Measurements from ENCODE around the gene CDH22. TPM values are rescaled to one million over a fixed set of nuclear protein-coding genes. Genes with fewer than 3 reads are reported as not detected.
A peak's percentile ranks its signal among the peaks of the same experiment; 100 is the strongest.

The CDH22 gene
- total and polyA plus RNA-seq, 9 of the 15 experiments (the other 6 are each of a cell fraction or from before 2014, with no cell fraction given): 0.07 to 0.08 TPM; not detected in 7

GRCh38 chr20:46308258-46309157, at the start of gene CDH22 (continued):
- TF ChIP-seq ZBTB43 (CRISPR knock-in tag; IDR thresholded peaks at IDR 0.05) (peak; percentile 80; the same call in 1 of the 2 replicates), ZNF584 (CRISPR knock-in tag; IDR thresholded peaks at IDR 0.05; ENCODE audit: low read depth) (no peak), JUN (IDR thresholded peaks at IDR 0.05; ENCODE audit: borderline replicate concordance, low read depth, low read length) (no peak), JUN (CRISPR knock-in tag; IDR thresholded peaks at IDR 0.05; ENCODE audit: borderline replicate concordance) (no peak), THRAP3 (IDR thresholded peaks at IDR 0.05; ENCODE audit: borderline replicate concordance) (no peak), ELF4 (CRISPR knock-in tag; IDR thresholded peaks at IDR 0.05) (no peak), TRIM25 (IDR thresholded peaks at IDR 0.05; ENCODE audit: borderline replicate concordance) (no peak), KDM2B (CRISPR knock-in tag; IDR thresholded peaks at IDR 0.05) (no peak), UBTF (IDR thresholded peaks at IDR 0.05; ENCODE audit: borderline replicate concordance in 1 of 2, low read depth in 2 of 2, low read length in 2 of 2) (0 out of 4 replicates have a peak, but pooled peaks have one; percentile 36 to 51), ERF (CRISPR knock-in tag; IDR thresholded peaks at IDR 0.05) (no peak), ZSCAN32 (CRISPR knock-in tag; IDR thresholded peaks at IDR 0.05) (no peak), IRF9 (tag; IDR thresholded peaks at IDR 0.05) (no peak), SMAD4 (CRISPR knock-in tag; conservative IDR thresholded peaks at IDR 0.05) (no peak), E2F6 (IDR thresholded peaks at IDR 0.05; ENCODE audit: borderline replicate concordance in 1 of 2, extremely low read depth in 1 of 2, insufficient read depth in 1 of 2, insufficient read length in 1 of 2, low read depth in 1 of 2, low read length in 1 of 2, poor library complexity in 1 of 2, severe bottlenecking in 1 of 2) (peak in 1 of 2 experiments; percentile 55), CTCF (IDR thresholded peaks at IDR 0.05 in 2 of 3, conservative IDR thresholded peaks at IDR 0.05 in 1 of 3; ENCODE audit: insufficient read depth in 2 of 3, low read depth in 1 of 3, low read length in 3 of 3) (peak; percentile 18 to 72 (median 37); a peak in 4 of 6 replicates)
